Testis (tissue), 2 donors: ENCODE data around the gene DCST2.

Source experiments
- POLR2A ChIP-seq: fragments of 450-650 bp; IDR thresholded peaks from one replicate; pipeline ENCODE4 v1.6.1; 2017; ENCODE audit warnings: antibody characterized with exemption, mild to moderate bottlenecking, moderate library complexity
- TF ChIP-seq, protein P1 (sequence below), 3 experiments: fragments of 450-650 bp in 2 of 3; fragments of 200-600 bp in 1 of 3; sonication (generic) in 1 of 3; IDR thresholded peaks; one replicate each; pipeline ENCODE4 v1.5.1; 2016 to 2019; ENCODE audit warnings: antibody characterized with exemption in 3 of 3, mild to moderate bottlenecking in 2 of 3, moderate library complexity in 1 of 3

DNA sequence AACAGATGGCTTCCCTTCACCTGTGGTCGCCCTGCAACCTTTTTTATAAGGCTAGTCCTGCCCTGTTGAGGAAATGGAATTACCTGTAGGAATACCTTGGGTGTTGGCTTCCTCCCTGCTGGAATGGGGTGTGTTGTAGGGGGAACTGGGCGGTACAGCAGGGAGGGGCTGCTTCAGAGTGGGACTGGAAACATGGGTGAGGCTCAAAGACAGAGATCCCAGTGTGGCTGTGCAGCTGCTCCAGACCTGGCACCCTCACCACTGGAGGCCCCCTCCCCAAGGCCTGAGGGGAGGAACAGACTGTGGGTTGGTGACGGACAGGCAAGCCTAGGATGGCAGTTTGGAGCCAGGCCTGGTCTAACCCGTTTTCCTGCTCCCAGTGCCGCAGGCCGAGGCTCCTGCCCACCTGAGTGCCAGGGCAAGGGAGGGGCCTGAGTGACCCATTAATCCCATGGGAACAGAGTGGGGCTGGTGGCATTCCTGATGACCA is 49.5 kb upstream of the DCST2 start:
- TF ChIP-seq POLR2A: no peak
- TF ChIP-seq, protein P1, sequence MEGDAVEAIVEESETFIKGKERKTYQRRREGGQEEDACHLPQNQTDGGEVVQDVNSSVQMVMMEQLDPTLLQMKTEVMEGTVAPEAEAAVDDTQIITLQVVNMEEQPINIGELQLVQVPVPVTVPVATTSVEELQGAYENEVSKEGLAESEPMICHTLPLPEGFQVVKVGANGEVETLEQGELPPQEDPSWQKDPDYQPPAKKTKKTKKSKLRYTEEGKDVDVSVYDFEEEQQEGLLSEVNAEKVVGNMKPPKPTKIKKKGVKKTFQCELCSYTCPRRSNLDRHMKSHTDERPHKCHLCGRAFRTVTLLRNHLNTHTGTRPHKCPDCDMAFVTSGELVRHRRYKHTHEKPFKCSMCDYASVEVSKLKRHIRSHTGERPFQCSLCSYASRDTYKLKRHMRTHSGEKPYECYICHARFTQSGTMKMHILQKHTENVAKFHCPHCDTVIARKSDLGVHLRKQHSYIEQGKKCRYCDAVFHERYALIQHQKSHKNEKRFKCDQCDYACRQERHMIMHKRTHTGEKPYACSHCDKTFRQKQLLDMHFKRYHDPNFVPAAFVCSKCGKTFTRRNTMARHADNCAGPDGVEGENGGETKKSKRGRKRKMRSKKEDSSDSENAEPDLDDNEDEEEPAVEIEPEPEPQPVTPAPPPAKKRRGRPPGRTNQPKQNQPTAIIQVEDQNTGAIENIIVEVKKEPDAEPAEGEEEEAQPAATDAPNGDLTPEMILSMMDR (IDR thresholded peaks at IDR 0.05): no peak
